ENCODE results near the gene UBASH3B. TPM values are rescaled to one million over a fixed set of nuclear protein-coding genes. Genes with fewer than 3 reads are reported as not detected.

The UBASH3B gene
- total RNA-seq, 5 donors from 2014 or later (not counting 1 experiment from before 2014, with no cell fraction given): 29.7 to 44.0 (median 36.8) TPM

DNA sequence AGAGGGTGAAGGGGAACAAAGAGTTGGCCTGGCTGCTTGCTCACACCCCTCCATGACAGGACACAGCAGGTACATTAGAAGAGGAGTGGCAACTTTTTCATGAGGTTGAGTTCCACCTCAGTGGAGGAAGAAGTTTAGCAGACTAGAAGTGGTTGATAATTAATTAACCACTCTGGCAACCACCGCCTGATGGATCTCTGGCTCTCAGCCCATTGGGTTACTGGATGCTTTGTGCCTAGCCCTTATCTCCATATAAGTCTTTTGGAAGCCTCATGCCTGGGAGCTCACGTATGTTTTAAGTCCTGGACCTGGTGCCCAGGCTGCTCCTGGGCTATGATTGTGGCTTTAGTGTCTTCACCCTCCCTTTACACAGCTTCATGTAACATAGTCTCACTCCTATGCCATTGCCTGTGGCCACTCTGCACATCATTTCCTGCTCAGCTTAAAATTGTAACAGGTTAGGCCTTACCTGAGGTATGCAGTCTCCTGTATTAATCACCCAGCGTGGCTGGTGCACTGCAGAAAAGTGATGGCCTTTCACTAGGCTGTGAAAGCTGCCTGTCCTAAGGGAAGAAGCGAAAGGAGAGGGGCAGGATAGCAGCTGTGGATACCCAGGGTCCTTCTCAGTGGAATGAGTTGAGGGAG, 110.1 kb downstream of the UBASH3B start:
- Mint-ChIP-seq H3K4me3 (no peak overlapping the region), H3K36me3 (peaks cover 16% of the 10 kb centered on the region), H3K4me1 (peaks cover 4 to 20% (median 16%) of the 10 kb centered on the region in 3 donors), H3K27me3 (no peaks in the 10 kb centered on the region), H3K27ac (no peak overlapping the region), H3K9me3 (no peaks in the 10 kb centered on the region)
- DNase-seq (no peak), ATAC-seq (replicated peaks in 1 of 4) (no peak)
- Histone ChIP-seq H3K27ac (ENCODE audit: low read length) (no peak overlapping the region), H3K4me3 (ENCODE audit: control insufficient read depth in 1 of 2, extremely low read depth in 1 of 2, low read length in 1 of 2) (no peak overlapping the region), H3K9me3 (no peaks in the 10 kb centered on the region), H3K4me1 (ENCODE audit: control insufficient read depth in 1 of 2, extremely low read depth in 1 of 2, insufficient read depth in 2 of 2, low read length in 2 of 2) (no peaks in the 10 kb centered on the region), H3K36me3 (ENCODE audit: control insufficient read depth in 2 of 2, extremely low read depth in 1 of 2, insufficient read depth in 1 of 2, low read length in 1 of 2) (peaks cover 0 to 2% of the 10 kb centered on the region in 2 donors), H3K27me3 (replicated peaks in 1 of 2; ENCODE audit: control insufficient read depth in 2 of 2, extremely low read depth in 1 of 2, insufficient read depth in 2 of 2, low read length in 1 of 2) (no peaks in the 10 kb centered on the region)
- CTCF ChIA-PET: interaction anchor here in 1 of 2 donors (1.3 kb wide), 1 partner anchor 11 kb away, joined by 4 read pairs; no protein-coding TSS in a partner anchor
- POLR2A ChIA-PET: no interaction called here
- WGBS (ENCODE audit: insufficient coverage): 89% methylated on average over 3 of the region's 4 CpGs

DNA sequence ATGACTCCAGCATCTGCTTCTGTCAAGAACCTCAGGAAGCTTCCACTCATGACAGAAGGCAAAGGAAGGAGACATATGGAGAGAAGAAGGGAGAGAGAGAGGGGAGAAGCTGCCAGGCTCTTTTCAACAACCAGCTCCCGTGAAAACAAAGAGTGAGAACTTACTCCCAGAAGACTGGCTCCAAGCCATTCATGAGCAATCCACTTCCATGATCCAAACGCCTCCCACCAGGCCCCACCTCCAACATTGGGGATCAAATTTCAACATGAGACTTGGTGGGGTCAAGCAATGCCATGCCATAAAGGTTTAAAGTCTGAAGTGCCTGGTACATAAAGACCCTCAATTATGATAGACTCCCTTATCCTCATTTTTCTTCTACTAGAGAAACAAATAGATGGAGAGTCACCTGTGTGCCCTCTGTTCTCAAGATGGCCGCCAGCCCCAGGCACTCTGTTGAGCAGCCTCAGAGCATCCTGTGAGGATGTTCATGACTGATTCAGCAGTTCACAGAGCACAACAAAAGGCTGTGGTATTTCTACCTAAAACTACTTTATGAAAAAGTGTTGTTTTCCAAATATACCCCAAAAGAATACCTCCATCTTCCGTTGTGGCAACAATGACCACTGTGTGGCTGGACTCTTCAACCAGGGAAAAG, 113.7 kb downstream of the UBASH3B start:
- POLR2A ChIA-PET: no interaction called here

DNA sequence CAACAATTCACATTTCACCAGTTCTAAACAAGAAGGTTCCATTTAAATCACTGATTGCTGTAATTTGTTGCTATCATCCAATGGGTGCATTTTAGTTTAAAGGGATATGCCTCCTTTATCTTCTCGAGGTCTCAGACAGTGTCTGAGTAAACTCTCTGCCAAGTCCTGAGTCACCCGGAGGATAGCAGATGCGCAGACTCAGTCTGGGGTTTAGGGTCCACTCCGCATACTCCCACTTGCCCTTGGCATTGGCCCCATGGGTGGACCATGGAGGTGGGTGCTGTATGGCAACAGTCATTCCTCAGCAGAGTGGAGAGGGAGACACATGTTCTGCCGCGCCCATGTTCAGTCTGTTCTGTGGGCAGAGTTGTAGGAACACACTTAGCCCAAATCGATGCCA, 117.4 kb downstream of the UBASH3B start:
- Histone ChIP-seq H3K9me3 (no peaks in the 10 kb centered on the region), H3K27me3 (replicated peaks in 1 of 2; ENCODE audit: control insufficient read depth in 2 of 2, extremely low read depth in 1 of 2, insufficient read depth in 2 of 2, low read length in 1 of 2) (no peaks in the 10 kb centered on the region), H3K4me3 (ENCODE audit: control insufficient read depth in 1 of 2, extremely low read depth in 1 of 2, low read length in 1 of 2) (no peak overlapping the region), H3K27ac (ENCODE audit: low read length) (no peak overlapping the region), H3K4me1 (ENCODE audit: control insufficient read depth in 1 of 2, extremely low read depth in 1 of 2, insufficient read depth in 2 of 2, low read length in 2 of 2) (peaks cover 0 to 6% of the 10 kb centered on the region in 2 experiments), H3K36me3 (ENCODE audit: control insufficient read depth in 2 of 2, extremely low read depth in 1 of 2, insufficient read depth in 1 of 2, low read length in 1 of 2) (peaks cover 2 to 7% of the 10 kb centered on the region in 2 donors)
- DNase-seq (no peak), ATAC-seq (replicated peaks in 1 of 4) (no peak)
- CTCF ChIA-PET: no interaction called here
- Mint-ChIP-seq H3K27ac (no peak overlapping the region), H3K4me1 (peaks cover 19 to 35% (median 32%) of the 10 kb centered on the region in 3 donors), H3K4me3 (no peak overlapping the region), H3K27me3 (no peaks in the 10 kb centered on the region), H3K9me3 (no peaks in the 10 kb centered on the region), H3K36me3 (peaks cover 18% of the 10 kb centered on the region)
- POLR2A ChIA-PET: no interaction called here
- 80% methylated on average over 7 of the region's 7 CpGs for WGBS (ENCODE audit: insufficient coverage)

More for the DNA sequence above, 113.7 kb downstream of the UBASH3B start:
- no peak overlapping the region for H3K4me3 ChIP-seq (ENCODE audit: control insufficient read depth in 1 of 2, extremely low read depth in 1 of 2, low read length in 1 of 2)
- H3K27ac ChIP-seq (ENCODE audit: low read length): no peak overlapping the region
- Mint-ChIP-seq H3K9me3 (no peaks in the 10 kb centered on the region), H3K36me3 (peaks cover 18% of the 10 kb centered on the region), H3K4me1 (peaks cover 16 to 22% (median 18%) of the 10 kb centered on the region in 3 donors), H3K27me3 (no peaks in the 10 kb centered on the region), H3K4me3 (no peak overlapping the region), H3K27ac (no peak overlapping the region)
- DNase-seq (no peak), ATAC-seq (replicated peaks in 1 of 4) (peak in 1 of 4 experiments; percentile 47)
- no peaks in the 10 kb centered on the region for H3K4me1 ChIP-seq (ENCODE audit: control insufficient read depth in 1 of 2, extremely low read depth in 1 of 2, insufficient read depth in 2 of 2, low read length in 2 of 2)
- CTCF ChIA-PET: interaction anchor here in 1 of 2 donors (0.6 kb wide), 1 partner anchor 11 kb away, joined by 3 read pairs; no protein-coding TSS in a partner anchor
- peaks cover 0 to 2% of the 10 kb centered on the region in 2 donors for H3K36me3 ChIP-seq (ENCODE audit: control insufficient read depth in 2 of 2, extremely low read depth in 1 of 2, insufficient read depth in 1 of 2, low read length in 1 of 2)
- WGBS (ENCODE audit: insufficient coverage): no CpG with 5 or more reads among the region's 4 CpGs
- no peaks in the 10 kb centered on the region for H3K27me3 ChIP-seq (replicated peaks in 1 of 2; ENCODE audit: control insufficient read depth in 2 of 2, extremely low read depth in 1 of 2, insufficient read depth in 2 of 2, low read length in 1 of 2)
- no peaks in the 10 kb centered on the region for H3K9me3 ChIP-seq

DNA sequence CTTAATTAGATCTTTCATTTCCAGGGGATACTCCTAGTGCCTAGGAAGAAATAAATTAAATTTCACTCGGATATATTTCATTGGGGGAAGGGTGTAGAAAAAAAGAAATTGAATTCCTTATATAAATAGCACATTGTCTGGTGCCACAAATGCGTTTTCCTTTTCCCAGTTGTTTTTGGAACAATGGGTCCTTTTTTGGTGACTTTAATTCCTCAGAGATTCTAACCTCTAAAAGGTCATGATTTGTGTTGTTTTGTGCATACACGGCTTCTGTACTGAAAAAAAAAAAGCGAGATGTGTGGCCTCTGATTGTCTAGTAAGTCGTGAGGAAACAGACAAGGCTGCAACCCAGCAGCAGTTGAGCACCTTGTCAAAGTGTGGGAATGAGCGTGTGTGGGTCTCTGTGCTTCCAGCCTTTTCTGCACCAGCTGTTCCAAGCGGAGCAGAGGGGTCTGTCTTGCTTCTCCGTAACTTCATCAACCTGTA, 118.3 kb downstream of the UBASH3B start:
- Histone ChIP-seq H3K27me3 (replicated peaks in 1 of 2; ENCODE audit: control insufficient read depth in 2 of 2, extremely low read depth in 1 of 2, insufficient read depth in 2 of 2, low read length in 1 of 2) (no peaks in the 10 kb centered on the region), H3K9me3 (no peaks in the 10 kb centered on the region), H3K36me3 (ENCODE audit: control insufficient read depth in 2 of 2, extremely low read depth in 1 of 2, insufficient read depth in 1 of 2, low read length in 1 of 2) (peaks cover 2 to 7% of the 10 kb centered on the region in 2 donors), H3K27ac (ENCODE audit: low read length) (no peak overlapping the region), H3K4me1 (ENCODE audit: control insufficient read depth in 1 of 2, extremely low read depth in 1 of 2, insufficient read depth in 2 of 2, low read length in 2 of 2) (peaks cover 0 to 6% of the 10 kb centered on the region in 2 experiments), H3K4me3 (ENCODE audit: control insufficient read depth in 1 of 2, extremely low read depth in 1 of 2, low read length in 1 of 2) (no peak overlapping the region)
- Mint-ChIP-seq H3K27ac (peak overlapping the region; percentile 20 to 39), H3K9me3 (no peaks in the 10 kb centered on the region), H3K36me3 (peaks cover 19% of the 10 kb centered on the region), H3K4me1 (peaks cover 18 to 40% (median 32%) of the 10 kb centered on the region in 3 donors), H3K27me3 (no peaks in the 10 kb centered on the region), H3K4me3 (no peak overlapping the region)
- WGBS (ENCODE audit: insufficient coverage): 100% methylated on average over 5 of the region's 8 CpGs
- DNase-seq (no peak), ATAC-seq (replicated peaks in 1 of 4) (no peak)
- POLR2A ChIA-PET: no interaction called here
- CTCF ChIA-PET: interaction anchor here in 1 of 2 donors (0.6 kb wide), 1 partner anchor 693 kb away, joined by 5 read pairs; no protein-coding TSS in a partner anchor

DNA sequence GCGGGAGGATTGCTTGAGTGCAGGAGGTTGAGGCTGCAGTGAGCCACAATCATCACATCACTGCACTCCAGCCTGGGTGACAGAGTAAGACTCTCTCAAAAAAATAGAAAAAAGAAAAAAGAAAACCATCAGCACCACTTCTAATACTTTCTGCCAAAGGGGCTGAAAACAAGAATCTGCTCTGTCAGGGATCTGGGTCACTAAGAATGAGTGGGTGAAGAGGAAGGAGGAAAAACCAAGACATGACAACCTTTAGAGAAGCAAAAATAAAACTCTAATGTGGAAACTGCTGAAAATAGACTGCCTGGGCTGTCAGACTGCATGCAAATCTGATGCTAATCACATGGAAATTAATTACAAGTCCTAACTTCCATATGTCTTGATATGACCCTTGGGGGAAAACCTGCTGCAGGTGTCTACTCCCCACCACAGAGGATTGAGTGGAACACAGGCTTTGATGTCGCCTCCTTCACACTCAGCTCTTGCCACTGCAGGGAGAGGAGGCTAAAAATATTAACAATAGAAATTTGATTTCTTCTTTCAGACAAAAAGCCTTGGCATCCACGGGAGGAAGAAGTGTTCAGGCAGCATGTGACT, 120.3 kb downstream of the UBASH3B start:
- Histone ChIP-seq H3K27me3 (replicated peaks in 1 of 2; ENCODE audit: control insufficient read depth in 2 of 2, extremely low read depth in 1 of 2, insufficient read depth in 2 of 2, low read length in 1 of 2) (no peaks in the 10 kb centered on the region), H3K4me3 (ENCODE audit: control insufficient read depth in 1 of 2, extremely low read depth in 1 of 2, low read length in 1 of 2) (no peak overlapping the region), H3K4me1 (ENCODE audit: control insufficient read depth in 1 of 2, extremely low read depth in 1 of 2, insufficient read depth in 2 of 2, low read length in 2 of 2) (peaks cover 0 to 6% of the 10 kb centered on the region in 2 experiments), H3K36me3 (ENCODE audit: control insufficient read depth in 2 of 2, extremely low read depth in 1 of 2, insufficient read depth in 1 of 2, low read length in 1 of 2) (peaks cover 9 to 16% of the 10 kb centered on the region in 2 donors), H3K9me3 (no peaks in the 10 kb centered on the region), H3K27ac (ENCODE audit: low read length) (no peak overlapping the region)
- ChIA-PET CTCF (no interaction called here), POLR2A (interaction anchor here in 1 of 2 donors (0.5 kb wide), 1 partner anchor 8 kb away, joined by 3 read pairs; no protein-coding TSS in a partner anchor)
- Mint-ChIP-seq H3K4me1 (peaks cover 18 to 39% (median 25%) of the 10 kb centered on the region in 3 donors), H3K4me3 (no peak overlapping the region), H3K27me3 (no peaks in the 10 kb centered on the region), H3K36me3 (peaks cover 22% of the 10 kb centered on the region), H3K9me3 (no peaks in the 10 kb centered on the region), H3K27ac (peak overlapping the region; percentile 13 to 25)
- no peak for DNase-seq
- ATAC-seq (replicated peaks in 1 of 4): no peak
- WGBS (ENCODE audit: insufficient coverage): no CpG with 5 or more reads among the region's 3 CpGs

DNA sequence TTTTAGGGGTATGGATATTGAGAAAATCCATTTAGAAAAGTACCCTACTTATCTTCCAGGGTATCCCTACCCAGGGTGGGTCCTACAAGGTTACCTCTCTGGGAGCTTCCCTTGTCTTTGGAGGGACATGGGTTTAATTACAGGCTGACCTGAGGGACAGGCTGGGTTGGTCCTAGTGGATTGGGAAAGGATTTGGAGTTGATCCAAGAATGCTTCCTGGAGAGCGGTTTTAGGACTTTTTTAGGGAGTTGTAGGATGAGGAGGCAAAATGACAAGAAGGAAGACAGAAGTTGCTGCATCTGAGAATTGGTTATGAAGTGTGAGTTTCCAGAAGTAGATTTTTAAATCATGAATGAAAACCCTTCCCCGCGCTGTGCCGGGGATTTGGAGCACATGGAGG, 121.0 kb downstream of the UBASH3B start:
- Histone ChIP-seq H3K36me3 (ENCODE audit: control insufficient read depth in 2 of 2, extremely low read depth in 1 of 2, insufficient read depth in 1 of 2, low read length in 1 of 2) (peaks cover 7 to 18% of the 10 kb centered on the region in 2 donors), H3K4me1 (ENCODE audit: control insufficient read depth in 1 of 2, extremely low read depth in 1 of 2, insufficient read depth in 2 of 2, low read length in 2 of 2) (peaks cover 0 to 6% of the 10 kb centered on the region in 2 experiments), H3K27ac (ENCODE audit: low read length) (no peak overlapping the region), H3K27me3 (replicated peaks in 1 of 2; ENCODE audit: control insufficient read depth in 2 of 2, extremely low read depth in 1 of 2, insufficient read depth in 2 of 2, low read length in 1 of 2) (no peaks in the 10 kb centered on the region), H3K9me3 (no peaks in the 10 kb centered on the region), H3K4me3 (ENCODE audit: control insufficient read depth in 1 of 2, extremely low read depth in 1 of 2, low read length in 1 of 2) (no peak overlapping the region)
- ATAC-seq (replicated peaks in 1 of 4) (no peak), DNase-seq (no peak)
- no peaks in the 10 kb centered on the region for H3K27me3 Mint-ChIP-seq
- H3K9me3 Mint-ChIP-seq: no peaks in the 10 kb centered on the region
- WGBS (ENCODE audit: insufficient coverage): 83% methylated on average over 1 of the region's 4 CpGs
- H3K36me3 Mint-ChIP-seq: peaks cover 22% of the 10 kb centered on the region
- peaks cover 18 to 37% (median 26%) of the 10 kb centered on the region in 3 donors for H3K4me1 Mint-ChIP-seq
- peak overlapping the region in 1 of 2 donors; percentile 57 for H3K27ac Mint-ChIP-seq
- no peak overlapping the region for H3K4me3 Mint-ChIP-seq
- CTCF ChIA-PET: interaction anchor here in 1 of 2 donors (1.6 kb wide), 1 partner anchor 147 kb away, joined by 7 read pairs; no protein-coding TSS in a partner anchor
- POLR2A ChIA-PET: no interaction called here

All from T-cell (primary cell).